LHCN-M2 (cell line): ENCODE data around the gene KNOP1. TPM values are rescaled to one million over a fixed set of nuclear protein-coding genes. Genes with fewer than 3 reads are reported as not detected.

Source experiments
- DNase-seq: peaks from one replicate; pipeline ENCODE4 v3.0.0-alpha.2; 2012; ENCODE audit warnings: low read depth
- polyA plus RNA-seq: library from polyadenylated mRNA; unstranded; fragments of >200 nt; gene quantifications from one replicate; pipeline ENCODE4 v1.2.1, GENCODE V29; 2012; ENCODE audit warnings: missing spikeins
- total RNA-seq: library from RNA; depleted of rRNA; stranded (reverse); fragments of >200 nt; gene quantifications from 2 replicates; pipeline ENCODE4 v1.2.3, GENCODE V29; 2014; rRNA removed

The KNOP1 gene
- 12.6 and 16.6 TPM in 2 replicates for total RNA-seq
- 20.0 TPM for polyA plus RNA-seq

GRCh38 chr16:19717741-19718623, at the start of gene KNOP1, which contains the start of gene IQCK:
TSS of gene KNOP1 (minus strand) at chr16:19718227. CDS start at chr16:19715035, 3,192 bp downstream.
TSS of gene IQCK (plus strand) at chr16:19718271. CDS start at chr16:19718307, 36 bp downstream.
- peak; percentile 82 for DNase-seq

- DNase-seq: no peak
Observed at GRCh38 chr16:19767497-19767896, 49.5 kb upstream of the KNOP1 start.

GRCh38 chr16:19766988-19767387, 49.0 kb upstream of the KNOP1 start:
- no peak for DNase-seq

- DNase-seq: no peak
Observed at GRCh38 chr16:19766554-19766884, 48.5 kb upstream of the KNOP1 start.

- DNase-seq: no peak
Observed at GRCh38 chr16:19765860-19766553, 48.0 kb upstream of the KNOP1 start.

- DNase-seq: no peak
Observed at GRCh38 chr16:19760356-19761060, 42.5 kb upstream of the KNOP1 start.

GRCh38 chr16:19757762-19758595, 40.0 kb upstream of the KNOP1 start:
- DNase-seq: no peak

GRCh38 chr16:19757026-19757425, 39.0 kb upstream of the KNOP1 start:
- DNase-seq: no peak

- no peak for DNase-seq
Observed at GRCh38 chr16:19755268-19755667, 37.2 kb upstream of the KNOP1 start.

- DNase-seq: no peak
Observed at GRCh38 chr16:19754644-19755036, 36.6 kb upstream of the KNOP1 start.

- DNase-seq: no peak
Observed at GRCh38 chr16:19753815-19754643, 36.0 kb upstream of the KNOP1 start.

GRCh38 chr16:19751478-19752385, 33.7 kb upstream of the KNOP1 start:
- DNase-seq: no peak

GRCh38 chr16:19749571-19750080, 31.6 kb upstream of the KNOP1 start:
- DNase-seq: no peak

- DNase-seq: no peak
Observed at GRCh38 chr16:19748389-19749168, 30.6 kb upstream of the KNOP1 start.

GRCh38 chr16:19746561-19746960, 28.5 kb upstream of the KNOP1 start:
- no peak for DNase-seq

GRCh38 chr16:19745286-19746010, 27.4 kb upstream of the KNOP1 start:
- DNase-seq: no peak

GRCh38 chr16:19744670-19745069, 26.6 kb upstream of the KNOP1 start:
- DNase-seq: no peak

- DNase-seq: no peak
Observed at GRCh38 chr16:19743816-19744159, 25.8 kb upstream of the KNOP1 start.
